Right renal cortex interstitium (tissue), 3 donors: Measurements from ENCODE around the gene CDC27. TPM values are rescaled to one million over a fixed set of nuclear protein-coding genes. Genes with fewer than 3 reads are reported as not detected.
A peak's percentile ranks its signal among the peaks of the same experiment; 100 is the strongest.
"Not testable (repeated sequence)": the region's sequence is repeated elsewhere in the genome, so short reads cannot be mapped to it uniquely, and the experiment has no call there.

Experiments used
- DNase-seq, 3 donors: peaks; one replicate each; pipeline ENCODE4 v3.0.0-alpha.2; 2013; ENCODE audit warnings: low read depth in 3 of 3, low spot score in 2 of 3
- polyA plus RNA-seq, 3 donors: library from polyadenylated mRNA; unstranded; fragments of 120-200 nt; gene quantifications; one replicate each; pipeline ENCODE4 v1.2.1, GENCODE V29; 2013; ENCODE audit not compliant: insufficient read length in 3 of 3

CDC27 gene
- polyA plus RNA-seq, 3 donors: 58.9 to 63.1 (median 59.4) TPM

DNA sequence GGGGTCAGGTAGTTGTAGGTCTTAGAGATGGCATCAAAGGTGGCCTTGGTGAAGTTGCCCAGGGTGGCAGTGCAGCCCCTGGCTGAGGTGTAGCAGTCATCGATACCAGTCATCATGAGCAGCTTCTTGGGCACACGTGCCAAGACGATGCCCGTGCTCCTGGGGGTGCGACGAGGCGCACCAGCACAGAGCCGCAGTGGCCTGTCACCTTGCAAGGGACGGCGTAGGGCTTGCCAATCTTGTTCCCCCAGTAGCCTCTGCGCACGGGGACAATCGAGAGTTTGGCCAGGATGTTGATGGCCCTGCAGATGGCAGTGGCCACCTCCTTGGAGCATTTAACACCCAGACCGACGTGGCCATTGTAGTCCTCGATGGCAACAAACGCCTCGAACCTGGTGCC, 29.8 kb downstream of the CDC27 start:
- no peak for DNase-seq

DNA sequence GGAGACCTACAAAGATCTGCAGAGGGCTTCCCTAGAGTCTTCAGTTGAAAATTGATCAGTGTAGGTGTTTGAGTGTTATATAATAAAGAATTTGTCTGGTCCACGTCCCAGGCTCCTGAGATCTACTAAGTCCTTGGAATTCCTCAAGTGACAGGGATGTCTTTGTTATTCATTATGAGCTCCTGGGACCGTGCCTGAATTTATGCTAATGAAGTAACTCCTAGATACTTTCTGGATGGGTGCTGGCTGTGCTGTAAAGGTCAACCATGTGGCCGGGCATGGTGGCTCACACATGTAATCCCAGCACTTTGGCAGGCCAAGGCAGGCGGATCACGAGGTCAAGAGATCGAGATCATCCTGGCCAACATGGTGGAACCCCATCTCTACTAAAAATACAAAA, 43.7 kb downstream of the CDC27 start:
- DNase-seq: no peak

DNA sequence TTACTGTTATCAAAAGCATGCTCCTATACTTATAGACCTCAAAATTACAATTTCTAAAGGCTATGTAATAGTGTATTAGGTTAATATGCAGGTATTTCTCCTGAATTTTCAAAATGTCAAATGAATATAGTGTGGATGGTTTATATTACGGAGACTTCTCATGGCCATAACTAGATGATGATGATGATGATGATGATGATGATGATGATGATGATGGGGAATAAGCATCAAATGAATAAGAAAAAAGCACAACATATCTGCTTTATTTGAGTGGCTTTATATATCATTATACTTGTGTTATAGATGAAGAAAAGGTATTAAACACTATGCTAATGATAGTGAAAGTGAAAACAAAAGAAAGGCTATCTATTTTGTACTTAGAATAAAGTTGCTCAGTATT, 53.9 kb downstream of the CDC27 start:
- DNase-seq: no peak

DNA sequence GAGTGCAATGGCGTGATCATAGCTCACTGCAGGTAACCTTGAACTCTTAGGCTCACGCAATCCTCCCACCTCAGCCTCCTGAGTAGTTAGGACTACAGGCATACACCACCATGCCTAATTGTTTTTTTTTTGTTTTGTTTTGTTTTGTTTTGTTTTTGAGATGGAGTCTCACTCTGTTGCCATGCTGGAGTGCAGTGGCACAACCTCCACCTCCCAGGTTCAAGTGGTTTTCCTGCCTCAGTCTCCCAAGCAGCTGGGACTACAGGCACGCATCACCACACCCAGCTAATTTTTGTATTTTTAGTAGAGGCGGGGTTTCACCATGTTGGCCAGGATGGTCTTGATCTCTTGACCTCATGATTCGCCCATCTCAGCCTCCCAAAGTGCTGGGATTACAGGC, 54.7 kb downstream of the CDC27 start:
- not testable (repeated sequence) for DNase-seq

DNA sequence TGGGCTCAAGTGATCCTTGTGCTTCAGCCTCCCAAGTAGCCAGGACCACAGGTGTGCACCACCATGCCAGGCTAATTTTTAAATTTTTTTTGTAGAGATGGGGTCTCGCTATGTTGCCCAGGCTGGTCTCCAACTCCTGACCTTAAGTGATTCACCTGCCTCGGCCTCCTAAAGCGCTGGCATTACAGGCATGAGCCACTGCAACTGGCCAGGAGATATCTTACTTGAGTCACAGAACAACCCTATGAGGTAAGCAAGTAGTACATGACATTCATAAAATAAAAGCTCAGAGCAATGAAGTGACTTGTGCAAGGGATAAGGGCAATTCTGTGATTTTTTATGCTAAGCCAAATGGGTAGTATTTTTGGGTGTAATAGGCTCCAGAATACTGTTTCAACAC, 57.3 kb downstream of the CDC27 start:
- DNase-seq: no peak

DNA sequence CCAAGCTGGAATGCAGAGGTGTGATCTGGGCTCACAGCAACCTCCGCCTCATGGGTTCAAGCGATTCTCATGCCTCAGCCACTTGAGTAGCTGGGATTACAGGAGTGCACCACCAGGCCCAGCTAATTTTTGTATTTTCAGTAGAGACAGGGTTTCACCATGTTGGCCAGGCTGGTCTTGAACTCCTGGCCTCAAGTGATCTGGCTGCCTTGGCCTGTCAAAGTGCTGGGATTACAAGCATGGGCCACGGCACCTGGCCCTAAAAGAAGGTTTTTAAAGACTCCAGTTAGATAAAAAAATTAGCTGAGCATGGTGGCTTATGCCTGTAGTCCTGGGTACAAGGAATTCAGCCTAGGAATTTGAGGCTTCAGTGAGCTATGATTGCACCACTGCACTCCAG, 62.3 kb downstream of the CDC27 start:
- not testable (repeated sequence) for DNase-seq

DNA sequence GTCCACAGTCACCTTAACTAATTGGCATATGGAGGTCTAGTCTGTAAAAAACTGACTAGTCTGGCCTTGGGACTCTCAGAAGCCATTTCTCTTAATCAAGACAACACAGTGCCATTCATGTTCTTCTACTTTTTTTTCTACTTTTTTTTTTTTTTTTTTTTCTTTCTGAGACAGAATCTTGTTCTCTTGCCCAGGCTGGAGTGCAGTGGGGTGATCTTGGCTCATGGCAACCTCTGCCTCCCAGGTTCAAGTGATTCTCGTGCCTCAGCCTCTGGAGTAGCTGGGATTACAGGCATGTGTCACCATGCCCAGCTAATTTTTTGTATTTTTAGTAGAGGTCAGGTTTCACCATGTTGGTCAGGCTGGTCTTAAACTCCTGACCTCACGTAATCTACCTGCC, 65.8 kb downstream of the CDC27 start:
- not testable (repeated sequence) for DNase-seq

DNA sequence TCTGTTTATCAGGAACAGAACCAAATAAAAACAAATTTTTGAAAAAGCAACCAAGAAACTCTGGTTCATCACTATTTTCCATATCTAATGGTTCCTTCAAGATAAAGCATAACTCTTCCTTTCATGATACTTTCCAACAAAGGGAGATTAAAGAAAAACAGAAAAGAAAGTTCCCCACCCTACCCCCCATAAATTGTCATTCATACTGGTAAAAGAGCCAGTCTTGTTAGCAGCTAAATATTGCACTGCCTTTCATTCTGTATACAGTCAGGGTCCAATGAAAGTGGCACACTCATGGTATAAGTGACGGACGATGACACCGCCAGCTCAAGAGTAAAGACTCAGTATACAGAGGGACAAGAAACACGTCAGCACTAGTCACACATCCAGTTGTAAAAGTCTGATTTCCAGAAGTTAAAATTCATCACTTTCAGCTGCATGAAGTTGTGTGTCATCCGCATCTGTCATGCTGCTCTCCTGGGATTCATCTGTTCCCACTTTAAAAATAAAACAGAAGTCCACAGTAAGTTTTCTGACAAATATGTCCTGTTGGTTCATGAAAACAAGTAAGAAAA, 68.5 kb downstream of the CDC27 start:
- no peak for DNase-seq

DNA sequence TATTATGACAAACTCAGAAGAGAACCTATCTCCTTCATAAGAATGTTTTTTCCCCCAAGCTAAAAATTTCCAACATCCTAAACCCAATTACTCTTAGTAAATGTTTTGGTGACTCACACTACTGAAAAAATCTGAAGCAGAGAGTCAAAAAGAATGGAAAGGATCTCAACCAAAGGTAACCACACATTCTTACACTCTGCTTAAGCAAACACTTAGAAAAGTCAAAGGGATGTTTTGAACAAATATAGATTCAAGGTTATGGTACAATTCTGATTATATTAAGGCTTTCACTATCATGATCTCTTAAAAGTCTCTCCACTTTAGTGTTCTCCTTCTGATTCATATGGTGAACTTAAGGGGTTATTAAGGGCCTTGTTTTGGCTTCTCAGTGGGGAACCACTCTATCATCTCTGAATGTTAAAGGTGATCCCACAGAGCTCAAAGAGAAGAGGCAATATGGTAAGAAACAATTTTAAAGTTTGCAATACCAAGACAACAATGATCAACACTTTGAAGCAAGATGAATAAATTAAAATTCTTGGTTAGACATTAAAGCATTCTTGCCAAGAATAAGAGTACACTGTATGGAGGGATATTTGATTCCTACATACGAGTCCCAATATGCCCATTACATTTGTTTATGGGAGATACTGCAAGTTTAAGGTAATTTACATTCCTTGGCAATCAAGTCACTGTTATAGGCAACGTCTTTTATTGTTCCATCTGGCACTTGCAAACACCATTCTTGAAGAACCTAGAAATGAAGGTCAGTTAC, 69.2 kb downstream of the CDC27 start:
- no peak for DNase-seq

DNA sequence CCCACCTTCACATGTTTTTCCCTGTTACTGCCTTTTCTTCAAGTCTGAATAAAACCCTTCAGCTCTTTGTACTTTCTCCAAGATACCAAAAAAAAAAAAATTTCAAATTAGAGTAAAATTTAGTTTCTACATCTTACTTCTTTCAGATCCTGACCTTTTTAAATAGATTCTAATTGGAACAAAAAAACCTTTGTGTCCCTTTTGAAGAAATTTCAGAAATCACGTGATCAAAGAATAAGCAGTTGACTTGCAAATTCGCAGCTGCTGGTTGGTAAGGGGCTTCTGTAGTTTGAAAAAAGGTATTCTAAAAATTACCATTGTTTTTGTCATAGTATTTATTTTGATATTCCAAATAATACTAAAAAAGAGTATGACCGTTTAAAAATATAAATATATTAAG, 71.7 kb downstream of the CDC27 start:
- no peak for DNase-seq

DNA sequence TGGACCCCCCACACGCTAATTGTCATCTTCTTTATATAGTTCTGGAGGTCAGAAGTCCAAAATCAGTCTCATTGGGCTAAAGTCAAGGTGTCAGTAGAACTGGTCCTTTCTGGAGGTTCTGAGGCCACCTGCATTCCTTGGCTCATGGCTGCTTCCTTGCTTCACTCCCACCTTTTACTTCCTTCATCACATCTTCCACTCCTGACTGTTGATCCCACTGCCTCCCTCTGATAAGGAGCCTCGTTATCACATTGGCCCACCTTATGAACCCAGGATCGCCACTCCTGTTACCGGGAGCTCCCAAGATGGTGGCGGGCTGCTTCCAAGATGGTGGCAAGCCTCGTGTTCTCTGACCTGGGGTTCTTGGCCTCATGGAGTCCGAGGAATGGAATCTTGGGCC, 83.0 kb downstream of the CDC27 start:
- no peak for DNase-seq

DNA sequence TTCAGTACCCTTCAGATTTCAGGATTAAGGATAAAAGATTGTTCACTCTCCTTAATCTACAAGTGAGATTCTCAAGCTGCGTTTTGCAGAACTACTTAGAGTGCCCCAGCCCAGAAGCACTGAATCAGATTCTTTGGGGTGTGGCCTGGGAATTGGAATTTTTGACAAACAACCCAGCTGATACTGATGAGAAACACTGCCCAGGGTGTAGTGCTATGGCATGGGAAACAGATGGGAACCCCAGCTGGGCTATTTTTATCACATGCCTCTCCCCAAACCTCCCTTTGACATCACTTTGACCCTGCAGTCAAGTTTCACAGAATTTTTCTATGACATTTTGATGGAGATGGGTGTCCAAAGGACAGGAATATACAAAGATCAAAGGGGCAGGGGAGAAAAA, 83.8 kb downstream of the CDC27 start:
- not testable (repeated sequence) for DNase-seq

DNA sequence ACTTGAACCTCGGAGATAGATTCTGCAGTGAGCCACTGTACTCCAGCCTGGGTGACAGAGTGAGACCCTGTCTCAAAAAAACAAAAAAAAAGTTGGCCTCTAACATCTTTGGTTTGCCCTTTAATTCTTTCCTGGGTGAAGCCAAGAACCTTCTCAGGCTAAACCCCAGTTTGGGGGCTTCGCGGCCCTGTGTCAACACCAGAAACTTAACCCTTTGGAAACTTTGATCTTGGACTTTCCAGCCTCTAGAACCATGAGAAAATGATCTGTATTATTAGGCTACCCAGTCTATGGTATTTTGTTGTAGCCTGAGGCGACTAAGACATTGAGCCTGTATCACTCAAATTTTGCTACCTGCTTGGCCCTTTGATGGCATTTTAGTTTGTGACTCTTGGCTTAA, 86.2 kb downstream of the CDC27 start:
- no peak for DNase-seq

DNA sequence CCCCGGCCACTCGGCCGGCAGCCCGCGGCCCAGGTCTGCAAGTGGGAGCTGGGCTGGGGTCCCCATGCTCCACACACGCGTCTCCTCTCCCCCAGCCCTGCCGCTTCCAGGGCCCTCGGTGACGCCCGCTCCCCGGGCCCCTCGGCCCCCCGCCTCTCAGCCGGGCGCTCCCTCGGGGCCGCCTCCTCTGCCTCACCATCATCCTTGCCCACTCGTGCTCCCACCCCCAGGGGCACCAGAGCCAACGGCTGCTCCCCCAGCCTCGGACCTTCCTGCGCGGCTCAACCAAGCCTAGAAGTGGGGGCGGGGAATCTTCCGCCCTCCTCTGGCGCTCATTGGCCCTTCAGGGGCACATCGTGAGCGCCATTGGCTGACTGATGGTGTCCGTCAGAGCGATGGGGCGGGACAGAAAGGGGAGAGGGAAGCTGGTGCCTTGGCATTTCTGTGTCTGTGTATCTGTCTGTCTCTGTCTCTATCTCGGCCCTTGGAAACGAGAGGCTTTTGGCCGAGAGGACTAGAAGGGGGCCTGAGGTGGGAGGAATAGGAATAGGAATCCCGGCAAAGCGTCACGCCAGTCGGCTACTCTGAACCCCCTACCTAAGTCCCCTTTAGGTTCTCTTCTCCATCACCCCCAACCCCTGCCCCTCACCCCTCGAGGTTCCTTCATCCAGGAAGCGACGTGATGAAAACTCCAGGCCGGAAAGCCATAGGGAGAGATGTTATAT, 88.9 kb downstream of the CDC27 start:
- DNase-seq: peak; percentile 55 to 81 (median 72)

DNA sequence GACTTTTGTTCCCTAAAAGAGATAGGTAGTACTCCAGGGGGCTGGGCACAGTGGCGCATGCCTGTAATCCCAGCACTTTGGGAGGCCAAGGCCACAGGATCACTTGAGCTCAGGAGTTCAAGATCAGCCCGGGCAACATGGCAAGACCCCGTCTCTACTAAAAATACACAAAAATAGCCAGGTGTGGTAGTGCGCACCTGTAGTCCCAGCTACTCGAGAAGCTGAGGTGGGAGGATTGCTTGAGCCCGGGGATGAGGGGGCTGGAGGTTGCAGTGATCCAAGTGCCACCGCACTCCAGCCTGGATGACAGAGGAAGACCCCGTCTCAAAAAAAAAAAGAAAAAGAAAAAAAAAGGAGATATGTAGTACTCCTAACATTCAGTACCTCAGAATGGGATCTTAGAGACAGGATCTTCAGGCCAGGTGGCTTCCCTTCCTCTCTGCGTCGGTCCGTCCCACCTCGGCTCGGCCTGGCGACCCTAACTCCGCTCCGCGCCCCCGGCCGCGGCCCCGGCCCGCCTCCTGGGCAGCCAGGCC, 89.6 kb downstream of the CDC27 start:
- DNase-seq: peak in 1 of 3 donors; percentile 4

DNA sequence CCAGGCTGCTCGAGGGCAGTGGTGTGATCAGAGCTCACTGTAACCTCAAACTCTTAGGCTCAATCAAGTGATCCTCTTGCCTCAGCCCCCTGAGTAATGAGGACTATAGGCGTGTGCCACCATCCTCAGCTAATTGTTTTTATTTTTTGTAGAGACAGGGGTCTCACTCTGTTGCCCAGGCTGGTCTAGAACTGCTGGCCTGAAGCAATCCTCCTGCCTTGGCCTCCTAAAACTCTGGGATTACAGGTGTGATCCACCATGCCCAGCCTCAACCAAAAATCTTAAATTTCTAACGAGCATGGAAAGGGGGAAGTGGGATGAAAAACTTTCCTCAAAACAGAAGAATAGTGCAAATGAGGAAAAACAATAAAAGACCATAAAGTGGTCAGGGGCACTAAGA, 92.8 kb downstream of the CDC27 start:
- no peak for DNase-seq

DNA sequence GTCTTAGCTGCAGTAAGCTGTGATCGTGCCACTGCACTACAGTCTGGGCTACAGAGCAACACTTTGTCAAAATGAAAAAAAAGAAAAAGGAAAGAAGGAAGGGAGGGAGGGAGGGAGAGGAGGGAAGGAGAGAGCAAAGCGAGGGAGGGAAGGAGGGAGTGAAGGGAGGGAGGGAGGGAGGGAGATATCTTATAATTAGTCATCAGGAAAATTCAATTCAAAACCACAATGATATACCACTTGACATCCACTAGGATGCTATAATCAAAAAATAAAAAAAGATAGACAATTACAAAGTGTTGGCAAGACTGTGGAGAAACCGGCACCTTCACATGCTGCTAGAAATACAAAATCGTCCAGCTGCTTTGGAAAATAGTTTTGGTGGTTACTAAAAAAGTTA, 93.8 kb downstream of the CDC27 start:
- DNase-seq: no peak

DNA sequence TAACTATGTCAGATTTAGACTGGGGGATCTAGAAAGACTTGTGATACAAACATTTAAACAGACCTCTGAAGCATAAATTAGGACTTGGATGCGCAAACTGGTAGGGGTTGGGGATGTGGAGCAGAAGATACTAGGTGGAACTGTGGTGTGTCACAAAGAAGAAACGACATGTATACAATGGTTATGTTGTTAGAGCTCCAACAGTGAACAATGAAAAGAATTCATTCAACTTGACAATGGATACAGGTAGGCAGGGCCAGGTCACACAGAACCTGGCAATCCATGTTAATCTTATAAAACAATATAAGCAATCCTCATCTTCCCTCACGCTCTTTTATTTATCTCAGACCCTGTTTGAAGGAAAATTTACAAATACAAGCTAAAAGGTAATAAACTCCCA, 102.0 kb downstream of the CDC27 start:
- no peak for DNase-seq

DNA sequence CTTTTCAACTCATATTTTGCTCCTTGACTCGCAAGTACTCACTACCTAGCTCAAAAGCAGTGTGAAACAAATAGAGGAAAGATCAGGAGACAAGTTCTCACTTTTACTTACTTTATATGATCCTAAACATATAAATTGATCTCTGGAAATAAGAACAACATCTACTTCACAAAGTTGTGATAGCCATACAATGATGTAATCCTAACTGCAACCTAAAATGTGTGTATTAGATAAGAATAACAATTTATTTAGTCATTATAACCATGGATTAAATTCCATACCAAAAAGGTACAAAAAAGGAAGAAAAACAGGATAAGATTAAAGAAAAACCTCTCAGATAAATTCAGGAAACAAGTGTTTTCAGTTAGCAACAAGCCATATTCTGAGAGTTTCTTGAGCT, 103.4 kb downstream of the CDC27 start:
- DNase-seq: no peak

DNA sequence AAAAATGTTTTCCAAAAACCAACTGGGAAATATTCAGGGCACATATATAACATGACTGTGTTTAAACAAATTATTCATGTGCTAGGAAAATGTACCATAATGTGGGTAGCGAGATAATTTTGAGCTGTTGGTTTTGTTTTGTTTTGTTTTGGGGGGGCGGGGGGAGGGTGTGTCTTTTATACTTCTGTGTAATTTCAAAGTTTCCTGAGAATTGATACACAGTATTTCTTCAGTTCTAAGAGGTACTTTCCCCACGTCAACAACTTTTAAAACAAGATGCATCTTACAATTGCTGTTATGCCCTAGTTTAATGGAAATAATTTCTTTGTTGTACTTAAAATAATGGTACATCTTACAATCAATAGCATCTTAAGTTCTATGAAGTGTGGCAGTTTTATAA, 110.3 kb downstream of the CDC27 start:
- DNase-seq: no peak

DNA sequence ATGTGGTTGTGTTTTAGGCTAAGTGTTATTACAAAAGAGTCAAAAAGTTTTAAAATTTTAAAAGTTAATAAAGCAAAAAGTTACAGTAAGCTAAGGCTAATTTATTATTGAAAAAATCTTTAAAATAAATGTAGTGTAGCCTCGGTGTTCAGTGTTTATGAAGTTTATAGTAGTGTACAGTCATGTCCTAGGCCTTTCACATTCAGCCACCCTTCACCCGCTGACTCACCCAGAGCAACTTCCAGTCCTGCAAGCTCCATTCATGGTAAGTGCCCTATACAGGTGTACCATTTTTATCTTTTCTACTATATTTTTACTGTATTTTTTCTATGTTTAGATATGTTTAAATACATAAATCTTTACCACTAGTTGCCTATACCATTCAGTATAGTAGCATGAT, 111.5 kb downstream of the CDC27 start:
- no peak for DNase-seq

DNA sequence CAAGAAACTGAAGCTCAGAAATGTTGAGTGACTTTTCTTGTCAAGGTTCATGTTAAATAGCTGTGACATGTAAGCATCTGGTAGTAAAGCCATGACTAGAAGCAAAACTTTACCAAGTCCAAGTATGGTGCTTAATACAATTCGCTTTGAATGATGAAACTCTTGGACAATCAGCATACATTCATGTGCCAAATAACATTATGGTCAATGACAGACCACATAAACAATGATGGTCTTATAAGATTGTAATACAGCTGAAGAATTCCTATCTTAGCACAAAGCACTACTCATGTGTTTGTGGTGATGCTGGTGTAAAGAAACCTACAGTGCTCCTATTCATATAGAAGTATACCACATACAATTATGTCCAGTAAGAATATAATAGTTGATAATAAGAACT, 112.9 kb downstream of the CDC27 start:
- no peak for DNase-seq
